ENCODE measurements around the gene SDCBP2. TPM values are rescaled to one million over a fixed set of nuclear protein-coding genes. Genes with fewer than 3 reads are reported as not detected.

Gene SDCBP2
- total RNA-seq, 4 donors from 2014 or later, result 90.2 to 175 (median 134) TPM

GRCh38 chr20:1295276-1295930, 33.5 kb downstream of the SDCBP2 start:
- TF ChIP-seq POLR2A (IDR thresholded peaks at IDR 0.05), result no peak
- TF ChIP-seq CTCF (IDR thresholded peaks at IDR 0.05), result no peak
- Histone ChIP-seq H3K36me3 (peaks cover 0 to 5% (median 0%) of the 10 kb centered on the region in 3 donors), H3K27me3 (no peaks in the 10 kb centered on the region), H3K4me1 (peaks cover 0 to under 1% (median under 1%) of the 10 kb centered on the region in 3 donors), H3K9me3 (no peaks in the 10 kb centered on the region), H3K27ac (no peak overlapping the region), H3K4me3 (no peak overlapping the region)
- 60 to 86% methylated on average over 1 to 4 of the region's 20 CpGs for WGBS, 2 donors
- no peak for DNase-seq
- intact Hi-C loops (cut with DNase I), result no loop called here

- H3K36me3 ChIP-seq, result peaks cover 0 to 5% (median 0%) of the 10 kb centered on the region in 3 donors
- H3K9me3 ChIP-seq, result no peaks in the 10 kb centered on the region
- intact Hi-C loops (cut with DNase I), result no loop called here
- no peaks in the 10 kb centered on the region for H3K27me3 ChIP-seq
- no peak overlapping the region for H3K4me3 ChIP-seq
- no peak for DNase-seq
- no peaks in the 10 kb centered on the region for H3K4me1 ChIP-seq
- no peak overlapping the region for H3K27ac ChIP-seq
- whole genome bisulfite sequencing, 2 donors, result no CpG with 5 or more reads among the region's 8 CpGs
- no peak for TF ChIP-seq POLR2A (IDR thresholded peaks at IDR 0.05)
- TF ChIP-seq CTCF (IDR thresholded peaks at IDR 0.05), result no peak
Observed at GRCh38 chr20:1294497-1294896, 34.4 kb downstream of the SDCBP2 start.

DNA sequence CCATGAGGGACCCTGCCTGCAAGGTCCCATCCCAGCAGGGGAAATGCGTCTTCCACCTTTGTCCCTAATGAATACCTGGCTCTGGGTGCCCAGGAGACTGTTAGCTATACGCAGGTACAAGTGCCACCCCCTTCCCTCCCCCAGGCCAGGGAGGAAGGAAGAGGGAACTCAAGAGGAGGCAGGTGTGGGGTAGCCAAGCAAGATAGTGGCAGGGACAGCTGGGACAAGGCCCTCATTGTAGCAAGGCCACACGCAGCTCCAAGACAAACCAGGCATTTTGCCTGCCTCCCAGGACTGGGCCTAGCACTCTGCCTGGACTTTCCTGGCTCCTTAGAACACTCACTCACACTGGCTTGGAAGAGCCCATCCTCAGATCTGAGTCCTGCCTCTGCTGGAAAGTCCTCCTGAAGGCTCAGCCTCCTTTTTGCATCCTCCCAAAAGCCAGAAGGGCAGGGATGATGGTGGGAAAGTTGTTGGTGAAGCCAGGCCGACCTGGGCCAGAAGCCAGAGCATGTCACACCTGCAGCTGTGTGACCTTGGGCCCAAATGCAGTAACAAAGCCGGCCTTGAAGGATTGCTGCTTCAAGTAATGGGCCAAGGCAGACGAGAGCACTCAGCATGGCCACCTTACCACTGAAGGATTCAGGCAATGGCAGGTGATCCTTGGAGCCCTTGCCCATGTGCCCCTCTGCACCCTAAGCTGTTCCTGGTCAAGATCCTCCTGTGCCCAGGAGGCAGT, 35.1 kb downstream of the SDCBP2 start:
- Histone ChIP-seq H3K4me1 (no peaks in the 10 kb centered on the region), H3K27me3 (no peaks in the 10 kb centered on the region), H3K27ac (no peak overlapping the region), H3K4me3 (no peak overlapping the region), H3K9me3 (no peaks in the 10 kb centered on the region), H3K36me3 (peaks cover 0 to 5% (median 0%) of the 10 kb centered on the region in 3 donors)
- no peak for DNase-seq
- intact Hi-C loops (cut with DNase I), result no loop called here
- WGBS, 2 donors, result 80 to 89% methylated on average over 1 to 6 of the region's 6 CpGs
- TF ChIP-seq CTCF (IDR thresholded peaks at IDR 0.05), result no peak
- TF ChIP-seq POLR2A (IDR thresholded peaks at IDR 0.05), result no peak

- H3K4me1 ChIP-seq, result no peaks in the 10 kb centered on the region
- intact Hi-C loops (cut with DNase I), result no loop called here
- TF ChIP-seq POLR2A (IDR thresholded peaks at IDR 0.05) (no peak), CTCF (IDR thresholded peaks at IDR 0.05) (no peak)
- no peaks in the 10 kb centered on the region for H3K9me3 ChIP-seq
- peaks cover 0 to 5% (median 0%) of the 10 kb centered on the region in 3 donors for H3K36me3 ChIP-seq
- no peak for DNase-seq
- no peaks in the 10 kb centered on the region for H3K27me3 ChIP-seq
- H3K4me3 ChIP-seq, result no peak overlapping the region
- WGBS, 2 donors, result 75 to 100% methylated on average over 1 of the region's 1 CpG
- H3K27ac ChIP-seq, result no peak overlapping the region
Observed at GRCh38 chr20:1292620-1293019, 36.3 kb downstream of the SDCBP2 start.

DNA sequence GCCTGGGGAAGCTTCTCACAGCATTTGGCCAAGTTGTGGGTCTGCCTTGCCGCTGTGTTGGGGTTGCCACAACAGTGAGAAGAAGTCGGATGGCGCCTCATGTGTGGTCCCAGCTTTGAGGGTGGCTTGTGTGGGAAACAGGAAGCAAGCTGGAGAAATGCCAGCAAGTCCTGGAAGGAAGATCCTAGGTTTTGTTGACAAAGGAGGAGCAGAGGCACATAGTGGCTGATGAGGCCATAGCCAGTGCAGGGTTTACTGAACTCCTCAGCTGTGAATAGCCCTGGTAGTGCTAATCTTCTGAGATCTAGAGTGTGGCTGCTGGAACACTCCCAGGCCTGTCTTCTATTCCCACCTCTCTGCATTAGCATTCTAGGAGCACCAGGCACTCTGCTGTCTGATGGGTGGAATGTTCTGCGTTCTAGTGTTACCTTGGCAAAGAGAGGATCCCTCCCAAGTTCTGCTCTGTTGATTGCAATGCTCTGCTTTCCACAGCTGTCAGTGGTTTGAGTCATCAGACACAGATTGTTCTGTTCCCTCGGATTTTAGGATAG, 37.7 kb downstream of the SDCBP2 start:
- Histone ChIP-seq H3K36me3 (no peaks in the 10 kb centered on the region), H3K9me3 (no peaks in the 10 kb centered on the region), H3K27me3 (no peaks in the 10 kb centered on the region), H3K4me1 (no peaks in the 10 kb centered on the region), H3K27ac (no peak overlapping the region), H3K4me3 (no peak overlapping the region)
- no peak for TF ChIP-seq POLR2A (IDR thresholded peaks at IDR 0.05)
- no peak for TF ChIP-seq CTCF (IDR thresholded peaks at IDR 0.05)
- intact Hi-C loops (cut with DNase I), result no loop called here
- DNase-seq, result no peak
- WGBS, 2 donors, result 70 to 74% methylated on average over 4 of the region's 5 CpGs
